ENCODE measurements around the gene SOWAHA.

DNA sequence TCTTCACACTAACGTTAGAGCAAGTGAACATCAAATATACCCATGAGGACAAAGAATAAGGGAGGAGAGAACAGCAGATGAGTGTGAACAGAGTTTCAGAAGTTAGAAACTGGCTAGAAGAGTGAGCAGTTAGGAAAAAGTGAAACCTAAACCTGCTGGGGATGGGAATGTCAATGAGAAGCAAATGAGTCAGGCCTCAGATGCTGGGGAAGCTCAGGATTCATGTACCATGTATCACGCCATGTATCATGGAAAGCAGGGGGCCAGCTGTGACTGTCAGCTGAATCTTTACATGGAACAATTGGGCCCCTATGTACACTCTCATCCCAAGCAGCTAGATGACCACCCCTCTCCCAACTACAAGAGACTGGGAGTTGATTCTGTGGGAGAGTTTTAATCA lies 37.0 kb downstream of the SOWAHA start:
- TF ChIP-seq CTCF (conservative IDR thresholded peaks at IDR 0.05; ENCODE audit: low read depth, low read length) = no peak
- TF ChIP-seq RFX5 (IDR thresholded peaks at IDR 0.05; ENCODE audit: low read depth, low read length) = no peak
- TF ChIP-seq BHLHE40 (IDR thresholded peaks at IDR 0.05; ENCODE audit: low read depth, low read length) = no peak
- no peak for TF ChIP-seq NFE2L2 (IDR thresholded peaks at IDR 0.05; ENCODE audit: low read depth, low read length)
- TF ChIP-seq RAD21 (IDR thresholded peaks at IDR 0.05; ENCODE audit: low read length) = no peak
